Lower lobe of right lung (tissue), 2 donors: ENCODE results near the gene FADS2. TPM values are rescaled to one million over a fixed set of nuclear protein-coding genes. Genes with fewer than 3 reads are reported as not detected.

ENCODE experiments used
- ATAC-seq, 2 donors: fragments of 200-7000 bp; cut with Tn5 transposase; one replicate each; pipeline ENCODE4 v1.9.1; 2020 to 2022; ENCODE audit warnings: mild to moderate bottlenecking in 2 of 2, moderate library complexity in 2 of 2
- DNase-seq: peaks from one replicate; pipeline ENCODE4 v3.0.0-alpha.2; 2020
- H3K27ac ChIP-seq: fragments of 200-600 bp; one replicate; pipeline ENCODE4 v1.8.0; 2022
- H3K27me3 ChIP-seq: fragments of 200-600 bp; one replicate; pipeline ENCODE4 v1.8.0; 2022; ENCODE audit warnings: low read depth
- H3K36me3 ChIP-seq: fragments of 200-600 bp; one replicate; pipeline ENCODE4 v1.8.0; 2022; ENCODE audit warnings: mild to moderate bottlenecking
- H3K4me1 ChIP-seq: fragments of 200-600 bp; one replicate; pipeline ENCODE4 v1.8.0; 2022
- H3K4me3 ChIP-seq: fragments of 200-600 bp; one replicate; pipeline ENCODE4 v1.8.0; 2022; ENCODE audit warnings: mild to moderate bottlenecking
- H3K9me3 ChIP-seq: fragments of 200-600 bp; one replicate; pipeline ENCODE4 v1.8.0; 2022
- intact Hi-C: fragments of 100-400 bp; cut with DNase I; formaldehyde crosslinking; loops from one replicate; pipeline ENCODE4 v1.11.0; 2022
- total RNA-seq: library from RNA; stranded (reverse); fragmentation: NEBNext Ultra II Directional; extraction: Animal tissue kit (Norgen Biotek cat#: 25700); gene quantifications from one replicate; pipeline ENCODE4 v1.2.1, GENCODE V29; 2021
- TF ChIP-seq, protein P1 (sequence below): fragments of 200-600 bp; IDR thresholded peaks from one replicate; pipeline ENCODE4 v1.8.0; 2022; ENCODE audit warnings: antibody characterized with exemption, mild to moderate bottlenecking
- donor health status: DM: no; HTN: yes; CAD: no; lungs with severe emphysema.

The FADS2 gene
- total RNA-seq, 1 donor from 2014 or later: 82.0 TPM

DNA sequence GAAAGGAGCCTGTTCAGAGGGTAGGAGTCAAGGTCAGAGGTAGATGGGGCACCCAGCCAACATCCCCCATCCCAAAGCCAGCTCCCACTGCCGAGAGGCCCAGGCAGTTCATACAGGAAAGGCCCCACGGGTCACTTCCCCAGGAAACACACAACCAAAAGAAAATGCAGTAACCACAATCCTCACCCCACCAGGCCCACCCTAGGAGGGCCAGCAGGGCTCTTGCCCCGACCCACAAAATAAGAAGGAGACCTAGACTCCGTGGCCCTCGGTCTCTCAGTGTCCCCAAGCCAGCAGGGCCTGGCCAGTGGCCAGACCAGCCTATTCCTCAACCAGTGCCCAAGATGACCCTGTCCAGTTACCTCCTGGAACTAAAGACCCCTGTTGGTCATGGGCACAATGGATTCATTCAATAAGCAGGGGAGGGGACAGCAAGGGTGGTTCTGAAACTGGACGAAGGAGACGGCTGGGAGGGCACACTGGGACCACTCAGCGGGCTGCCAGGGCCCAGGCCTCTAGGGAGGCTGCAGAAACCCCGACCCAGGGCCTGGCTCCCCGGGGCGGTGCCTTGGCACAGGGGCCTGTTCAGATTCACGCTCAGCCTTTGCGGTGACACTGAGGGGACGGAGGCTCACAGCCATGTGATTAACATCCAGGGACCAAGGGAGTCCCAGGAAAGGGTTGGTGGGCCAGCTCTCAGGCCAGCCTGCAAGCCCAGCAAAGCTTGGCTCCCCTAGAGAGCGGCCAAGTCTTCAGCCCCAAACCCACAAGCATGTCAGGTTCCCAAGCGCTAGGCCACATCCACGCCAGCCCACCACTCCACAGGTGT is 83.8 kb downstream of the FADS2 start:
- H3K4me3 ChIP-seq: no peak overlapping the region
- no peak overlapping the region for H3K27ac ChIP-seq
- H3K9me3 ChIP-seq: no peaks in the 10 kb centered on the region
- TF ChIP-seq, protein P1, sequence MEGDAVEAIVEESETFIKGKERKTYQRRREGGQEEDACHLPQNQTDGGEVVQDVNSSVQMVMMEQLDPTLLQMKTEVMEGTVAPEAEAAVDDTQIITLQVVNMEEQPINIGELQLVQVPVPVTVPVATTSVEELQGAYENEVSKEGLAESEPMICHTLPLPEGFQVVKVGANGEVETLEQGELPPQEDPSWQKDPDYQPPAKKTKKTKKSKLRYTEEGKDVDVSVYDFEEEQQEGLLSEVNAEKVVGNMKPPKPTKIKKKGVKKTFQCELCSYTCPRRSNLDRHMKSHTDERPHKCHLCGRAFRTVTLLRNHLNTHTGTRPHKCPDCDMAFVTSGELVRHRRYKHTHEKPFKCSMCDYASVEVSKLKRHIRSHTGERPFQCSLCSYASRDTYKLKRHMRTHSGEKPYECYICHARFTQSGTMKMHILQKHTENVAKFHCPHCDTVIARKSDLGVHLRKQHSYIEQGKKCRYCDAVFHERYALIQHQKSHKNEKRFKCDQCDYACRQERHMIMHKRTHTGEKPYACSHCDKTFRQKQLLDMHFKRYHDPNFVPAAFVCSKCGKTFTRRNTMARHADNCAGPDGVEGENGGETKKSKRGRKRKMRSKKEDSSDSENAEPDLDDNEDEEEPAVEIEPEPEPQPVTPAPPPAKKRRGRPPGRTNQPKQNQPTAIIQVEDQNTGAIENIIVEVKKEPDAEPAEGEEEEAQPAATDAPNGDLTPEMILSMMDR: no peak
- DNase-seq (peak; percentile 26), ATAC-seq (no peak)
- H3K27me3 ChIP-seq: peaks cover 8% of the 10 kb centered on the region
- peaks cover 25% of the 10 kb centered on the region for H3K4me1 ChIP-seq
- H3K36me3 ChIP-seq: peaks cover 4% of the 10 kb centered on the region
- intact Hi-C loops: no loop called here

DNA sequence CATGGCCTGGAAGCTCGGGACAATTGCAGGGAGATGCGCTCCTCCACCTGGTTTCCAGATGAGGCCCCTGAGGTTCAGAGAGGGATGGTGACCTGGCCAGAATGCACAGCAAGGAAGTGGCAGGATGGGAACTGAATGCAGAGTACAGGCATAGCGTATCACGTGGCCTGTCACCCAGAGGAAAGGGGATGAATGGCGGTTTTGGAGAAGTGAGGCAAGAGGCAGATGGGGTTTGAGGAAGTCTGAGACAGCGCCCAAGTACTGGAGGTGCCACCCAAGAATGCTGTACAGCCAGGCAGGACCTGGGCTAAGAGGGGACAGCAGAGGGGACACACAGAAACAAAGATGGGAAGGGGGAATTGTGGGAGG is 84.4 kb downstream of the FADS2 start:
- H3K4me1 ChIP-seq: peaks cover 25% of the 10 kb centered on the region
- H3K27ac ChIP-seq: no peak overlapping the region
- H3K9me3 ChIP-seq: no peaks in the 10 kb centered on the region
- peaks cover 10% of the 10 kb centered on the region for H3K27me3 ChIP-seq
- DNase-seq (peak; percentile 69), ATAC-seq (peak; percentile 59 to 70)
- intact Hi-C loops: no loop called here
- no peaks in the 10 kb centered on the region for H3K36me3 ChIP-seq
- H3K4me3 ChIP-seq: no peak overlapping the region
- TF ChIP-seq, protein P1: no peak

GRCh38 chr11:61912991-61913698 is 85.0 kb downstream of the FADS2 start:
- Histone ChIP-seq H3K27me3 (peaks cover 15% of the 10 kb centered on the region), H3K36me3 (no peaks in the 10 kb centered on the region), H3K4me3 (no peak overlapping the region), H3K4me1 (peaks cover 31% of the 10 kb centered on the region), H3K27ac (no peak overlapping the region), H3K9me3 (no peaks in the 10 kb centered on the region)
- TF ChIP-seq, protein P1: no peak
- no peak for ATAC-seq
- intact Hi-C loops: no loop called here
- peak; percentile 36 for DNase-seq

DNA sequence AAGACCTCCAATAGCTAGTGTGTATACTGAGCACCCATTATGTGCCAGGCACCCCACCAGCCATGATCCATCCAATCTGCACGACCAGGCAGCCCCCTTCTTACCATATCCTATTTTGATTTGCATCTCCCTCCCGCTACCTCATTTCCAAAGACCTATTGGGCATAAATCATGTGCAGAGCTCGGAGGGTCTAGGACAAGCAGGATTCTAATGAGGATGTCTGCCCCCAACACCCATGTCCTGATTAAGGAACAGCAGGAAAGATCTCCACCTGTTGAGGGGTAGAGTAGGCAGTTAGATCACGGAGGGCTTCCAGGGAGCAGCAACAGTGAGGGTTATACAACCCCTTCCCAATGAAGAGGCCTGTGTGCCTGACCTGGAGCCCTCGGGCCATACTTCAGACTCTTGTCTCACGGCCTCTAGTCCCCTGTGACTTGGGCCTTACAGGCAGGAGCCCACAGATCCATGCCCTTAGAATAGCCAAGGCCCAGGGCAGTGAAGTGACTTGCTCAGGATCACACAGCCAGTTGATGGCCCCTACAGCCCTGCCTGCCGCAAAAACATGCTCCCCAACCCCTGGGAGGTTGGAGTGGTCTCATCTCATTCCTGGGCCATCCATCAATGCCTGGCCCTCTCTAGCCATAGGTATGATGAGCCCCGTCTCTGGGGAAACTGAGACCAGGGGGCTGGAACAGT is 85.7 kb downstream of the FADS2 start:
- no peak for ATAC-seq
- no peaks in the 10 kb centered on the region for H3K36me3 ChIP-seq
- TF ChIP-seq, protein P1: no peak
- DNase-seq: no peak
- peaks cover 36% of the 10 kb centered on the region for H3K4me1 ChIP-seq
- peaks cover 22% of the 10 kb centered on the region for H3K27me3 ChIP-seq
- intact Hi-C loops: no loop called here
- no peaks in the 10 kb centered on the region for H3K9me3 ChIP-seq
- no peak overlapping the region for H3K27ac ChIP-seq
- no peak overlapping the region for H3K4me3 ChIP-seq

- no peaks in the 10 kb centered on the region for H3K9me3 ChIP-seq
- DNase-seq (no peak), ATAC-seq (no peak)
- no peak overlapping the region for H3K27ac ChIP-seq
- H3K4me1 ChIP-seq: peaks cover 34% of the 10 kb centered on the region
- TF ChIP-seq, protein P1: no peak
- H3K4me3 ChIP-seq: no peak overlapping the region
- no peaks in the 10 kb centered on the region for H3K36me3 ChIP-seq
- peaks cover 27% of the 10 kb centered on the region for H3K27me3 ChIP-seq
- intact Hi-C loops: no loop called here
Measured at GRCh38 chr11:61914471-61915171, 86.5 kb downstream of the FADS2 start.
